GM21526 (cell line): Measurements from ENCODE around the gene TMEM50A.
"Not testable (repeated sequence)": the region's sequence is repeated elsewhere in the genome, so short reads cannot be mapped to it uniquely, and the experiment has no call there.

Experiments used
- ATAC-seq: cut with Tn5 transposase; IDR thresholded peaks from one replicate; pipeline ENCODE4 v1.9.1; 2021; ENCODE audit warnings: moderate library complexity; ENCODE audit not compliant: unreplicated experiment, low FRiP score

Gene TMEM50A

DNA sequence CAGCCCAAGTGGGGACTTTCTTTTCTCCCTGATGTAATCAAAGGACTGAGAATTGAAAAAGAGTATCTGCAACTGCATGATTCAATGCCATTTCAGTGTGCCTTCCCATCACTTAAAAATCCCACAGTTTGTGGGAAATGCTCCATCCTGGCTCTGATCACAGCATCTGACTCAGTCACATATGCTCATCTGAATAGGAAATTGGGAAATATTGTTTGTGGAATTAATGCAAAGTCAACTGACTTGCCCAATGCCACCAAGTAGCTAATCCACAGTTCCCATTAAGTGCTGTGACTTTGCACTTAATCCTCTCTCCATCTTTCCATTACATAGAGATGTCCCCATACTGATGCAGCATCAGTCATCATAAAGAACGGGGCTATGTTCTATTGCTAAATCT is 45.0 kb downstream of the TMEM50A start:
- ATAC-seq: not testable (repeated sequence)

DNA sequence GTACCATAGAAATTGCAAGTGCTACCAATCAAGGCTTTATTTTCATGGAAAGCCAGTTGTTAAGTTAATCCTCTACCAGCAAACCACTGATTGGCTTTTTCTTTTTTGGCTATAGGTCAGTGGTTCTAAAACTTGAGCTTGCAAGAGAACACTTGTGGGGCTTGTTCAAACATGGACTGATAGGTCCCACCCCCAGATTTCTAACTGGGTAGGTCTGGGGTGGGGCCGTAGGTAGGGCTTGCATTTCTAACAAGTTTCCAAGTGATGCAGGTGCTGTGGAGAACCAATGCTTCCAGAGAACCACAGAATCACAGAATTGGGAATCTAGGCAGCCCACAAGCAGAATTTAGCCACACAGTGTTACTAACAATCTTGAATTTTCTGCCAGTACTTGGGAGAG is 45.7 kb downstream of the TMEM50A start:
- ATAC-seq: not testable (repeated sequence)

DNA sequence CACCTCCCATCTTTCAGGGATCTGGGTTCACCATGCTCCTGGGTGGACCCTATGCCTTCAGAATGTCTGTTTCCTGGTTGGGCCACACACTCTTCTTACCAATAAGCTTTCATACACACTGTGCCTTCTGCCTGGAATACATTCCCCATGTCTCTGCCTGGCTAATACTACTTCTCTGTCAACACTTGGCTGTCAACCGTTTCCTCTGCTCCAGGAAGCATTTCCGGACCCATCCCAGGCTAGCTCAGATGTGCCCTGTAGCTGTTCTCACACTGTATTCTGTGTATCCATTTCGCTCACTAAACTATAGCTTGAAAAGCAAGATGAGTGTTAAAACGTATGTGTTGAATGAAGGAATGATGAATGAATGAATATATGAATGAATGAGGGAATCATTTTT is 49.0 kb downstream of the TMEM50A start:
- ATAC-seq: not testable (repeated sequence)

DNA sequence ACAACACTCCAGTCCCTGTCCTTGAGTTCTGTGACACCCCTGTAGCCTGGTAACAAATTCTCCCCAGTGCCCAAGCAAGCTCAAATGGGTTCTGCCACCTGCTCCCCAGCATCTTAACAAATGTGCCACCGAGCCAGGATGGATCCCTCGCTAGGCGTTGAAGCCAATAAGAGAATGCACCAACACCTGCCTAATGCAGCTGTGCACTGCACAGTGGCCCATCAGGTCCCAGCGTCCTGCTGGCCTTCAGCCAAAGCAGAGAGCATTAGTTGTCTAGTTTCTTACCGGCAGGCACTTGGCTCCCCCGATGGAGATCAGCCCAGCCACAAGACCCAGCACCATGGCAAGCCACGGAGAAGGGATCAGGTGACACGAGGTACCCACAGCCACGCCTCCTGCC is 50.6 kb downstream of the TMEM50A start:
- ATAC-seq: not testable (repeated sequence)

- ATAC-seq: not testable (repeated sequence)
These were observed 51.6 kb downstream of the TMEM50A start for GRCh38 chr1:25389721-25390120.

- no peak for ATAC-seq
These were observed 54.7 kb downstream of the TMEM50A start for GRCh38 chr1:25392841-25393240.

DNA sequence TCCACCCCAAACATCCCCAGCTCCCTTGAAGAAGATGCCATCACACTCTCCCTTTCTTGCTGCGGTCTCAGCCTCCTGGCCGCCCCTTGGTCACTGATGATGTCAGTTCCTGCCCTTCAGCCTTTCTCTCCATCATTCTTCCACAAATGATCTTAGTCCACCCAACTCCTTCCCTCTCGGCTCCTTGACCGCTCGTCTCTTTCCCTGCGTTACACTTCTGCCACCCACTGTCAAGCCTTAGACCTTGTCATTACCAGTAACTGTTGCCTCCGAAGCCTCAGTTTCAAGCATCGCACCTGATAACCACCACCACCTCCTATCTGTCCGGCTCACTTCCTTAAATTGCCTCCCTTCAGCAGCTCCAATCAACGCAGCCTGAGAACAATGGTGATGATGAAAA is 59.4 kb downstream of the TMEM50A start:
- not testable (repeated sequence) for ATAC-seq

DNA sequence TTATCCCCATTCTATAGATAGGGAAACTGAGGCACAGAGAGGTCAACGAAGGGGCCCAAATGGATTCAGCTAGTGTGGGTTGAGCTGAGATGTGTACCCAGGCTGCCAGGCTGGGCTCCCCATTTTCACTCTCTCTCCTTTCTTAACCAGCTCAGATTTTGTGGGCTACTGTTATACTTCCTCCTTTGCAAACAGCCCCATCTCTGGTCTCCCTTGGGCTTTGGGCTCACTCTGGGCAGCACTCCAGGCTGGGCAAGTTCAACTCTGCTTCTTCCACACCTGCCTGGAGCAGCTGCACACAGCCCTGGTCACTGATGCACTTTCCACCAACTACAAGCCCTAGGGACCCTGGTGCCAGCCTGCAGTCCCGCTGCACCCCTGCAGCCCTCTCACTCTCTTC is 59.9 kb downstream of the TMEM50A start:
- ATAC-seq: not testable (repeated sequence)

- not testable (repeated sequence) for ATAC-seq
These were observed 65.0 kb downstream of the TMEM50A start for GRCh38 chr1:25402947-25403803.

DNA sequence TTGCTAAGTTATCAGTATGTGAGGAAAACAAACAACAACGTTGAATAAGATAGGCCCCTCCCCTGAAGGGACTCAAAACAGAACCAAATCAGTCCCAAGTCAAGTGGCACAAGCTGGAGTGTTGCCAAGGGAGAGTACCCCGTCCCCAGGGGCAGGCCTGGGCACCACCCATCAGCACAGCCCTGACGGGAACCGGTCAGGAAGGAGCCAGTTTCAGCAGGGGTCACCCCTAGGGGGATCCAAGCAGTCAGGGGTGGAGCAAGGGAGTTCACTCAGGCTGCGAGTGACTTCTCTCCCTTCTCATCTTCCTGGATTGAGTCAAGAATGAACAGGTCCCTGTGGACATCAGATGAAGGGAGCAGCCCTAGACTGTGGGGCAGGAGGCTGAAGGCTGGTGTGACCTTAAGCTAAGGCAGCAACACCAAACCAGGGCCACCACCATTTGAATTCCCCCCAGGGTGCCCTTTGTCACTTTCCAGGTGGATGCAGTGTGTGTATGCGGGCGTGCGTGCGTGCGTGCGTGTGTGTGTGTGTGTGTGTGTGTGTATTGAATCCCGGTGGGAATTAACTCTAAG is 67.7 kb downstream of the TMEM50A start:
- ATAC-seq: not testable (repeated sequence)

- not testable (repeated sequence) for ATAC-seq
These were observed 71.7 kb downstream of the TMEM50A start for GRCh38 chr1:25409641-25410427.
